GM12878 (cell line): ENCODE measurements around the gene MRPS22. TPM values are rescaled to one million over a fixed set of nuclear protein-coding genes. Genes with fewer than 3 reads are reported as not detected.

Experiments used
- ATAC-seq: fragments of 200-7000 bp; cut with Tn5 transposase; 3 replicates; pipeline ENCODE4 v1.9.1; 2020; ENCODE audit warnings: mild to moderate bottlenecking, moderate library complexity
- BruUV-seq: library from RNA; stranded (reverse); fragments of 400-500 nt; replicated peaks from 2 replicates; lab custom pipeline; 2021; lab: Mats Ljungman, UMichigan
- CTCF ChIA-PET: fragments of 300-600 bp; sonication (Branson Sonifier 250); formaldehyde crosslinking; extraction: SDS; loops from one replicate; lab custom pipeline; 2021; ENCODE audit warnings: inconsistent platforms; lab: Yijun Ruan, JAX
- POLR2A ChIA-PET: fragments of 350-600 bp; formaldehyde crosslinking; extraction: SDS; loops from one replicate; lab custom pipeline; 2021; ENCODE audit warnings: inconsistent platforms; lab: Charles Lee
- RAD21 ChIA-PET: fragments of 300-600 bp; sonication (Branson Sonifier 250); formaldehyde crosslinking; loops from one replicate; lab custom pipeline; 2023; ENCODE audit warnings: antibody characterized with exemption; ENCODE audit not compliant: unreplicated experiment; lab: Charles Lee
- SMC1A ChIA-PET: fragments of 300-600 bp; sonication (Branson Sonifier 250); formaldehyde crosslinking; loops from one replicate; lab custom pipeline; 2023; ENCODE audit not compliant: unreplicated experiment, uncharacterized antibody; lab: Charles Lee
- DNase-seq: peaks from one replicate; pipeline ENCODE4 v3.0.0-alpha.2; 2011; ENCODE audit warnings: low read depth, low spot score
- FAIRE-seq: peaks from 3 replicates; lab custom pipeline; 2011; peaks lifted over from hg19 to GRCh38; lab: Jason Lieb, UNC
- H2AFZ ChIP-seq: 2 replicates; pipeline ENCODE4 v1.6.0; 2011; ENCODE audit warnings: low read depth, low read length, control low read depth; ENCODE audit not compliant: control insufficient read depth
- H3K27ac ChIP-seq: 2 replicates; pipeline ENCODE4 v1.5.1; 2011; ENCODE audit warnings: control low read depth; ENCODE audit not compliant: control insufficient read depth, insufficient read depth
- H3K27me3 ChIP-seq, 2 experiments: replicated peaks in 1 of 2; 2 replicates each; pipeline versions ENCODE4 v1.6.0 to v1.6.1; 2011; ENCODE audit warnings: low read length in 1 of 2; ENCODE audit not compliant: control insufficient read depth in 2 of 2, insufficient read depth in 2 of 2
- H3K36me3 ChIP-seq, 2 experiments: 2 replicates each; pipeline ENCODE4 v1.5.1; 2011; ENCODE audit warnings: low read length in 1 of 2; ENCODE audit not compliant: control insufficient read depth in 2 of 2, insufficient read depth in 2 of 2
- H3K4me1 ChIP-seq: 2 replicates; pipeline ENCODE4 v1.6.1; 2011; ENCODE audit warnings: mild to moderate bottlenecking, low read length, moderate library complexity, mixed read lengths; ENCODE audit not compliant: control insufficient read depth, insufficient read depth
- H3K4me2 ChIP-seq: 2 replicates; pipeline ENCODE4 v1.6.0; 2011; ENCODE audit warnings: control low read depth; ENCODE audit not compliant: control insufficient read depth, insufficient read depth
- H3K4me3 ChIP-seq: fragments of 200-600 bp; sonication (generic); 2 replicates; pipeline ENCODE4 v1.5.1; 2016
- H3K79me2 ChIP-seq: 2 replicates; pipeline ENCODE4 v1.6.0; 2011; ENCODE audit warnings: low read length; ENCODE audit not compliant: control insufficient read depth, insufficient read depth
- H3K9ac ChIP-seq: 2 replicates; pipeline ENCODE4 v1.8.0; 2011; ENCODE audit warnings: low read length, control low read depth, mixed read lengths; ENCODE audit not compliant: control insufficient read depth, insufficient read depth
- H3K9me3 ChIP-seq: replicated peaks from 3 replicates; pipeline ENCODE4 v1.5.1; 2011; ENCODE audit warnings: mild to moderate bottlenecking, low read length; ENCODE audit not compliant: control insufficient read depth, insufficient read depth
- H4K20me1 ChIP-seq: 2 replicates; pipeline ENCODE4 v1.6.0; 2011; ENCODE audit not compliant: control insufficient read depth, insufficient read depth
- CBX5 ChIP-seq: sonication (generic); IDR thresholded peaks from 2 replicates; pipeline ENCODE4 v1.6.1; 2016; ENCODE audit warnings: low read depth, moderate library complexity, mild to moderate bottlenecking, inconsistent platforms
- CTCF ChIP-seq, 3 experiments: IDR thresholded peaks in 2 of 3; conservative IDR thresholded peaks in 1 of 3; 2 replicates each; pipeline ENCODE4 v1.5.1; 2011; ENCODE audit warnings: low read depth in 3 of 3, low read length in 3 of 3, mild to moderate bottlenecking in 3 of 3, control low read depth in 2 of 3, moderate library complexity in 2 of 3, inconsistent platforms in 1 of 3, mixed read lengths in 1 of 3; ENCODE audit not compliant: control insufficient read depth in 2 of 3, insufficient read depth in 1 of 3; ENCODE audit errors: extremely low read depth in 1 of 3
- E4F1 ChIP-seq: fragments of 450-650 bp; IDR thresholded peaks from 2 replicates; pipeline ENCODE4 v1.6.1; 2018; ENCODE audit warnings: borderline replicate concordance, mild to moderate bottlenecking; ENCODE audit not compliant: partially characterized antibody
- FOXM1 ChIP-seq: IDR thresholded peaks from 2 replicates; pipeline ENCODE4 v1.6.1; 2012; ENCODE audit warnings: low read depth, mild to moderate bottlenecking, inconsistent platforms, low read length, moderate library complexity
- LARP7 ChIP-seq: fragments of 450-650 bp; IDR thresholded peaks from 2 replicates; pipeline ENCODE4 v1.6.1; 2017; ENCODE audit warnings: mild to moderate bottlenecking
- NFYB ChIP-seq: IDR thresholded peaks from 2 replicates; pipeline ENCODE4 v1.6.1; 2011; ENCODE audit warnings: low read depth, mild to moderate bottlenecking, low read length, improper control_type of control experiment, moderate library complexity; ENCODE audit not compliant: insufficient read depth
- NKRF ChIP-seq: fragments of 450-650 bp; conservative IDR thresholded peaks from 2 replicates; pipeline ENCODE4 v1.6.1; 2017; ENCODE audit warnings: mild to moderate bottlenecking, moderate library complexity
- SMARCA5 ChIP-seq: fragments of 450-650 bp; IDR thresholded peaks from 2 replicates; pipeline ENCODE4 v1.6.1; 2017; ENCODE audit warnings: mild to moderate bottlenecking
- STAT1 ChIP-seq: fragments of 450-650 bp; conservative IDR thresholded peaks from 2 replicates; pipeline ENCODE4 v1.6.1; 2014; ENCODE audit warnings: antibody characterized with exemption, mild to moderate bottlenecking
- WRNIP1 ChIP-seq: IDR thresholded peaks from 2 replicates; pipeline ENCODE4 v1.6.1; 2011; ENCODE audit warnings: low read depth, low read length, improper control_type of control experiment, borderline replicate concordance
- ZNF24 ChIP-seq: fragments of 450-650 bp; IDR thresholded peaks from 2 replicates; pipeline ENCODE4 v1.6.1; 2017; ENCODE audit warnings: antibody characterized with exemption, mild to moderate bottlenecking
- ZNF622 ChIP-seq: fragments of 450-650 bp; IDR thresholded peaks from 2 replicates; pipeline ENCODE4 v1.6.1; 2017; ENCODE audit warnings: mild to moderate bottlenecking, inconsistent platforms
- WGBS: methylation state at CpG from one replicate; pipeline ENCODE4 v1.1.6; 2016; ENCODE audit warnings: low lambda C conversion rate; ENCODE audit not compliant: insufficient replicate concordance, insufficient coverage; ENCODE audit errors: missing lambda C conversion rate; 5-methylcytosine and 5-hydroxymethylcytosine counted together
- in situ Hi-C: fragments of 300-500 bp; cut with MboI; formaldehyde crosslinking; loops from 9 replicates; pipeline ENCODE4 v1.14.3; 2018; ENCODE audit warnings: mixed read lengths
- intact Hi-C: fragments of 100-400 bp; cut with micrococcal nuclease; formaldehyde crosslinking; loops from one replicate; pipeline ENCODE4 v1.14.2; 2022; ENCODE audit not compliant: unreplicated experiment
- polyA plus RNA-seq, 11 experiments: library from polyadenylated mRNA; depleted of rRNA in 4 of 11; unstranded in 6 of 11; stranded (reverse) in 5 of 11; fragments of >200 nt; fragmentation: Nextera tagmentation in 4 of 11; fragmentation: Illumina TruSeq in 1 of 11; extraction: Ambion mirVana in 4 of 11; extraction: Trizol in 1 of 11; gene quantifications; 1 replicate in 1 of 11; 2 replicates in 10 of 11; pipeline versions ENCODE4 v1.2.1 to v1.2.3, GENCODE V29; 2011 to 2016; ENCODE audit warnings: inconsistent platforms in 2 of 11, missing spikeins in 2 of 11, low read depth in 1 of 11
- total RNA-seq, 4 experiments: library from RNA; depleted of rRNA in 3 of 4; stranded (reverse); fragments of >200 nt in 3 of 4; fragmentation: Illumina TruSeq in 1 of 4; extraction: Trizol in 1 of 4; gene quantifications; 2 replicates each; pipeline versions ENCODE4 v1.2.1 to v1.2.3, GENCODE V29; 2013 to 2021
- TF ChIP-seq, protein P1 (sequence below): fragments of 450-650 bp; IDR thresholded peaks from 2 replicates; pipeline ENCODE4 v1.6.1; 2018; ENCODE audit warnings: mild to moderate bottlenecking, low read depth, moderate library complexity; ENCODE audit not compliant: partially characterized antibody

MRPS22 gene
- total and polyA plus RNA-seq, 10 of the 15 experiments (the other 5 are each of a cell fraction or from before 2014, with no cell fraction given) = 44.3 to 146 (median 75.2) TPM

GRCh38 chr3:139378587-139379241, 34.9 kb downstream of the MRPS22 start:
- Histone ChIP-seq H3K4me1 (no peaks in the 10 kb centered on the region; the same call in 1 of the 2 replicates), H3K36me3 (peaks cover 0 to 33% of the 10 kb centered on the region in 2 experiments; a peak in 2 of 4 replicates), H2AFZ (no peak overlapping the region), H3K9ac (no peak overlapping the region), H3K79me2 (peaks cover 6% of the 10 kb centered on the region), H4K20me1 (no peaks in the 10 kb centered on the region), H3K27me3 (no peaks in the 10 kb centered on the region), H3K9me3 (no peaks in the 10 kb centered on the region; the same call in 2 of the 3 replicates), H3K27ac (no peak overlapping the region), H3K4me3 (no peak overlapping the region), H3K4me2 (no peak overlapping the region)
- ChIA-PET CTCF (interaction anchor here (1.0 kb wide), 1 partner anchor 22 kb away, joined by 3 read pairs; no protein-coding TSS in a partner anchor), SMC1A (interaction anchor here (0.9 to 3.0 kb wide), 2 partner anchors 11 to 13 kb away, joined by 3 to 10 read pairs; partner anchors contain the start of gene COPB2), POLR2A (no interaction called here), RAD21 (interaction anchor here (1.5 kb wide), 1 partner anchor 11 kb away, joined by 3 read pairs; no protein-coding TSS in a partner anchor)
- intact Hi-C loops = no loop called here
- no TSS peak for BruUV-seq
- in situ Hi-C loops = no loop called here
- FAIRE-seq (no peak), ATAC-seq (no peak), DNase-seq (no peak)
- 50% methylated on average over 3 of the region's 3 CpGs for WGBS
- no peak for TF ChIP-seq SMARCA5
- no peak for TF ChIP-seq STAT1
- no peak for TF ChIP-seq CTCF (IDR thresholded peaks at IDR 0.05 in 2 of 3, conservative IDR thresholded peaks at IDR 0.05 in 1 of 3; ENCODE audit: control insufficient read depth in 2 of 3, extremely low read depth in 1 of 3, insufficient read depth in 1 of 3, low read depth in 3 of 3, low read length in 3 of 3)
- no peak for TF ChIP-seq ZNF622
- TF ChIP-seq LARP7 = no peak
- TF ChIP-seq FOXM1 = no peak
- no peak for TF ChIP-seq NKRF
- TF ChIP-seq WRNIP1 = no peak
- TF ChIP-seq, protein P1, sequence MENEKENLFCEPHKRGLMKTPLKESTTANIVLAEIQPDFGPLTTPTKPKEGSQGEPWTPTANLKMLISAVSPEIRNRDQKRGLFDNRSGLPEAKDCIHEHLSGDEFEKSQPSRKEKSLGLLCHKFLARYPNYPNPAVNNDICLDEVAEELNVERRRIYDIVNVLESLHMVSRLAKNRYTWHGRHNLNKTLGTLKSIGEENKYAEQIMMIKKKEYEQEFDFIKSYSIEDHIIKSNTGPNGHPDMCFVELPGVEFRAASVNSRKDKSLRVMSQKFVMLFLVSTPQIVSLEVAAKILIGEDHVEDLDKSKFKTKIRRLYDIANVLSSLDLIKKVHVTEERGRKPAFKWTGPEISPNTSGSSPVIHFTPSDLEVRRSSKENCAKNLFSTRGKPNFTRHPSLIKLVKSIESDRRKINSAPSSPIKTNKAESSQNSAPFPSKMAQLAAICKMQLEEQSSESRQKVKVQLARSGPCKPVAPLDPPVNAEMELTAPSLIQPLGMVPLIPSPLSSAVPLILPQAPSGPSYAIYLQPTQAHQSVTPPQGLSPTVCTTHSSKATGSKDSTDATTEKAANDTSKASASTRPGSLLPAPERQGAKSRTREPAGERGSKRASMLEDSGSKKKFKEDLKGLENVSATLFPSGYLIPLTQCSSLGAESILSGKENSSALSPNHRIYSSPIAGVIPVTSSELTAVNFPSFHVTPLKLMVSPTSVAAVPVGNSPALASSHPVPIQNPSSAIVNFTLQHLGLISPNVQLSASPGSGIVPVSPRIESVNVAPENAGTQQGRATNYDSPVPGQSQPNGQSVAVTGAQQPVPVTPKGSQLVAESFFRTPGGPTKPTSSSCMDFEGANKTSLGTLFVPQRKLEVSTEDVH = no peak
- no peak for TF ChIP-seq ZNF24
- TF ChIP-seq E4F1 = no peak
- no peak for TF ChIP-seq CBX5
- TF ChIP-seq NFYB = no peak
